ENCODE results near the gene DLEC1. TPM values are rescaled to one million over a fixed set of nuclear protein-coding genes. Genes with fewer than 3 reads are reported as not detected.

Gene DLEC1
- total and polyA plus RNA-seq, 9 of the 15 experiments (the other 6 are each of a cell fraction or from before 2014, with no cell fraction given), result 0.07 to 0.08 TPM; not detected in 7

DNA sequence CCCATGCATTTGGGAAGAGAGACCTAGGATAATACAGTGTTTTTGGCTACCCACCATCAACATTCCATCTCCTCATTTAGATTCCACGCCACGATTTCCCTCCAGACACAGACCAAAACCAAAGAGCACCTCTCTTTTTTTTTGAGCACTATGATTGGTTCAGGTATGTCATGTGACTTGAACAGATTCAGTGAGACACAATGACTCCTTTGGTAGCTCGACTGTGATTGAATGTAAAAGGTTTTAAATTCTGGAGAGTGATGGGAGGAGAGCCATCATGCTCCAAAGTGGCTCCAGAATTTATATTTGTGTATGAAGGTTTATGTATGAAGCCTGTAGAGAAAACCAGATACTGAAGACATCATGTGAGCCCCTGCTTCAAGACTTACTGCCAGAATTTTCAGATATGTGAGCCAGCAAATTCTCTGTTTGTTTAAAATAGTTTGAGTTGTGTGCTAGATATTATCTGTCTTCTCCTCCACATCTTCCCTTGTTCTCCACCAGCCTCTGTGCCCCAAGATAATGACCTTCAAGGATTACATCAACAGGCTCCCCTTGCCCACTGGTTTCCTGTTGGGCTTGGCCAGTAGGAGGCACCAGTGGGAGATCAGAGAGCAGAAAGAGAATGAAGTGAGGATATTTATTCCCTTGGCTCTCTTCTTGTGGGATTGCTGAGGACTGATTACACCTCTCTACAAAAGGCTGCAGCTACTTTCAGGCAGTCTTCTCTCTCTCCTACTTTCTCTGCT lies 111.9 kb downstream of the DLEC1 start (continued):
- TF ChIP-seq, protein P1, sequence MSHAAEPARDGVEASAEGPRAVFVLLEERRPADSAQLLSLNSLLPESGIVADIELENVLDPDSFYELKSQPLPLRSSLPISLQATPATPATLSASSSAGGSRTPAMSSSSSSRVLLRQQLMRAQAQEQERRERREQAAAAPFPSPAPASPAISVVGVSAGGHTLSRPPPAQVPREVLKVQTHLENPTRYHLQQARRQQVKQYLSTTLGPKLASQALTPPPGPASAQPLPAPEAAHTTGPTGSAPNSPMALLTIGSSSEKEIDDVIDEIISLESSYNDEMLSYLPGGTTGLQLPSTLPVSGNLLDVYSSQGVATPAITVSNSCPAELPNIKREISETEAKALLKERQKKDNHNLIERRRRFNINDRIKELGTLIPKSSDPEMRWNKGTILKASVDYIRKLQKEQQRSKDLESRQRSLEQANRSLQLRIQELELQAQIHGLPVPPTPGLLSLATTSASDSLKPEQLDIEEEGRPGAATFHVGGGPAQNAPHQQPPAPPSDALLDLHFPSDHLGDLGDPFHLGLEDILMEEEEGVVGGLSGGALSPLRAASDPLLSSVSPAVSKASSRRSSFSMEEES (CRISPR knock-in tag; IDR thresholded peaks at IDR 0.05), result peak; percentile 97
- TF ChIP-seq ZNF764 (CRISPR knock-in tag; IDR thresholded peaks at IDR 0.05; ENCODE audit: low read depth) (0 out of 2 replicates have a peak, but pooled peaks have one; percentile 57), GATAD2B (IDR thresholded peaks at IDR 0.05; ENCODE audit: borderline replicate concordance) (0 out of 2 replicates have a peak, but pooled peaks have one; percentile 30), ETV1 (tag; conservative IDR thresholded peaks at IDR 0.05; ENCODE audit: low read depth) (peak; percentile 85), HDAC1 (IDR thresholded peaks at IDR 0.05) (0 out of 4 replicates have a peak, but pooled peaks of 1 of the 2 experiments have one; percentile 33), ELF2 (CRISPR knock-in tag; IDR thresholded peaks at IDR 0.05) (0 out of 2 replicates have a peak, but pooled peaks have one; percentile 40), GABPA (tag; conservative IDR thresholded peaks at IDR 0.05; ENCODE audit: low read depth) (0 out of 2 replicates have a peak, but pooled peaks have one; percentile 35), EHMT2 (IDR thresholded peaks at IDR 0.05) (peak; percentile 53; the same call in 1 of the 2 replicates), C11orf30 (IDR thresholded peaks at IDR 0.05; ENCODE audit: low read depth) (no peak), CBFA2T3 (IDR thresholded peaks at IDR 0.05) (peak; percentile 46), SNRNP70 (optimal IDR thresholded peaks at IDR 0.05; ENCODE audit: low read depth, low read length) (no peak), MCM3 (IDR thresholded peaks at IDR 0.05) (no peak), NR1H2 (CRISPR knock-in tag; IDR thresholded peaks at IDR 0.05) (no peak), RCOR1 (IDR thresholded peaks at IDR 0.05; ENCODE audit: borderline replicate concordance in 1 of 2, low read depth in 2 of 2, low read length in 2 of 2) (peak in 1 of 2 experiments; percentile 44; a peak in 1 of 4 replicates), KDM1A (IDR thresholded peaks at IDR 0.05) (peak; percentile 48 to 51; a peak in 1 of 4 replicates)
- TF ChIP-seq, protein P2, sequence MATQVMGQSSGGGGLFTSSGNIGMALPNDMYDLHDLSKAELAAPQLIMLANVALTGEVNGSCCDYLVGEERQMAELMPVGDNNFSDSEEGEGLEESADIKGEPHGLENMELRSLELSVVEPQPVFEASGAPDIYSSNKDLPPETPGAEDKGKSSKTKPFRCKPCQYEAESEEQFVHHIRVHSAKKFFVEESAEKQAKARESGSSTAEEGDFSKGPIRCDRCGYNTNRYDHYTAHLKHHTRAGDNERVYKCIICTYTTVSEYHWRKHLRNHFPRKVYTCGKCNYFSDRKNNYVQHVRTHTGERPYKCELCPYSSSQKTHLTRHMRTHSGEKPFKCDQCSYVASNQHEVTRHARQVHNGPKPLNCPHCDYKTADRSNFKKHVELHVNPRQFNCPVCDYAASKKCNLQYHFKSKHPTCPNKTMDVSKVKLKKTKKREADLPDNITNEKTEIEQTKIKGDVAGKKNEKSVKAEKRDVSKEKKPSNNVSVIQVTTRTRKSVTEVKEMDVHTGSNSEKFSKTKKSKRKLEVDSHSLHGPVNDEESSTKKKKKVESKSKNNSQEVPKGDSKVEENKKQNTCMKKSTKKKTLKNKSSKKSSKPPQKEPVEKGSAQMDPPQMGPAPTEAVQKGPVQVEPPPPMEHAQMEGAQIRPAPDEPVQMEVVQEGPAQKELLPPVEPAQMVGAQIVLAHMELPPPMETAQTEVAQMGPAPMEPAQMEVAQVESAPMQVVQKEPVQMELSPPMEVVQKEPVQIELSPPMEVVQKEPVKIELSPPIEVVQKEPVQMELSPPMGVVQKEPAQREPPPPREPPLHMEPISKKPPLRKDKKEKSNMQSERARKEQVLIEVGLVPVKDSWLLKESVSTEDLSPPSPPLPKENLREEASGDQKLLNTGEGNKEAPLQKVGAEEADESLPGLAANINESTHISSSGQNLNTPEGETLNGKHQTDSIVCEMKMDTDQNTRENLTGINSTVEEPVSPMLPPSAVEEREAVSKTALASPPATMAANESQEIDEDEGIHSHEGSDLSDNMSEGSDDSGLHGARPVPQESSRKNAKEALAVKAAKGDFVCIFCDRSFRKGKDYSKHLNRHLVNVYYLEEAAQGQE (IDR thresholded peaks at IDR 0.05; ENCODE audit: borderline replicate concordance), result peak; percentile 32; the same call in 1 of the 2 replicates
- TF ChIP-seq, protein P2 (CRISPR knock-in tag; IDR thresholded peaks at IDR 0.05; ENCODE audit: low read depth), result no peak
- TF ChIP-seq, protein P3, sequence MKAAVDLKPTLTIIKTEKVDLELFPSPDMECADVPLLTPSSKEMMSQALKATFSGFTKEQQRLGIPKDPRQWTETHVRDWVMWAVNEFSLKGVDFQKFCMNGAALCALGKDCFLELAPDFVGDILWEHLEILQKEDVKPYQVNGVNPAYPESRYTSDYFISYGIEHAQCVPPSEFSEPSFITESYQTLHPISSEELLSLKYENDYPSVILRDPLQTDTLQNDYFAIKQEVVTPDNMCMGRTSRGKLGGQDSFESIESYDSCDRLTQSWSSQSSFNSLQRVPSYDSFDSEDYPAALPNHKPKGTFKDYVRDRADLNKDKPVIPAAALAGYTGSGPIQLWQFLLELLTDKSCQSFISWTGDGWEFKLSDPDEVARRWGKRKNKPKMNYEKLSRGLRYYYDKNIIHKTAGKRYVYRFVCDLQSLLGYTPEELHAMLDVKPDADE (conservative IDR thresholded peaks at IDR 0.05; ENCODE audit: control insufficient read depth, low read depth, low read length), result no peak
